Ramos (cell line): Measurements from ENCODE around the gene LIAS.
"Not testable (repeated sequence)": the region's sequence is repeated elsewhere in the genome, so short reads cannot be mapped to it uniquely, and the experiment has no call there.

Source experiments
- in situ Hi-C: fragments of 300-500 bp; cut with MboI; formaldehyde crosslinking; loops from one replicate; pipeline ENCODE4 v1.14.3; 2022; ENCODE audit warnings: low sequenced_read_pairs; ENCODE audit not compliant: unreplicated experiment

The LIAS gene

GRCh38 chr4:39494354-39494753 is 35.5 kb downstream of the LIAS start:
- in situ Hi-C loops = no loop called here

- in situ Hi-C loops = no loop called here
Measured at GRCh38 chr4:39495446-39496213, 36.8 kb downstream of the LIAS start.

GRCh38 chr4:39497909-39498726 is 39.3 kb downstream of the LIAS start:
- in situ Hi-C loops = no loop called here

GRCh38 chr4:39498727-39499020 is 39.8 kb downstream of the LIAS start:
- in situ Hi-C loops = no loop called here

GRCh38 chr4:39502019-39502663 is 43.3 kb downstream of the LIAS start:
- in situ Hi-C loops = no loop called here

GRCh38 chr4:39502664-39503035 is 43.8 kb downstream of the LIAS start:
- in situ Hi-C loops = not testable (repeated sequence)

GRCh38 chr4:39504538-39504937 is 45.7 kb downstream of the LIAS start:
- in situ Hi-C loops = no loop called here

GRCh38 chr4:39505581-39505980 is 46.7 kb downstream of the LIAS start:
- in situ Hi-C loops = no loop called here

GRCh38 chr4:39510348-39510929 is 51.6 kb downstream of the LIAS start:
- in situ Hi-C loops = no loop called here

- in situ Hi-C loops = not testable (repeated sequence)
Measured at GRCh38 chr4:39514266-39514665, 55.4 kb downstream of the LIAS start.

- in situ Hi-C loops = no loop called here
Measured at GRCh38 chr4:39514888-39515401, 56.1 kb downstream of the LIAS start.

- in situ Hi-C loops = not testable (repeated sequence)
Measured at GRCh38 chr4:39515669-39516401, 57.0 kb downstream of the LIAS start.

- in situ Hi-C loops = no loop called here
Measured at GRCh38 chr4:39516407-39516966, 57.6 kb downstream of the LIAS start.

GRCh38 chr4:39518484-39518883 is 59.6 kb downstream of the LIAS start:
- in situ Hi-C loops = no loop called here

- in situ Hi-C loops = no loop called here
Measured at GRCh38 chr4:39521253-39521919, 62.5 kb downstream of the LIAS start.

- in situ Hi-C loops = no loop called here
Measured at GRCh38 chr4:39522068-39522467, 63.2 kb downstream of the LIAS start.

- in situ Hi-C loops = no loop called here
Measured at GRCh38 chr4:39524161-39524957, 65.5 kb downstream of the LIAS start.
